OCI-LY1 (cell line): ENCODE measurements around the gene ELOA2.

ENCODE experiments used
- H2AFZ ChIP-seq: fragments of 200-600 bp; sonication (generic), shearing (Covaris generic); 2 replicates; pipeline ENCODE4 v1.6.0; 2014; ENCODE audit warnings: antibody characterized with exemption, mild to moderate bottlenecking, low read length
- H3F3A ChIP-seq: fragments of 200-600 bp; sonication (generic), shearing (Covaris generic); 2 replicates; pipeline ENCODE4 v1.6.0; 2014; ENCODE audit warnings: mild to moderate bottlenecking, antibody characterized with exemption, low read length, moderate library complexity; ENCODE audit not compliant: insufficient read depth
- H3K27ac ChIP-seq: fragments of 200-600 bp; sonication (generic); 2 replicates; pipeline ENCODE4 v1.5.1; 2014; ENCODE audit warnings: low read length, mixed run types, mild to moderate bottlenecking, low read depth; ENCODE audit not compliant: poor library complexity, severe bottlenecking
- H3K27me3 ChIP-seq: fragments of 200-600 bp; sonication (generic); 2 replicates; pipeline ENCODE4 v1.6.0; 2014; ENCODE audit warnings: antibody characterized with exemption, mild to moderate bottlenecking, low read length, moderate library complexity; ENCODE audit not compliant: insufficient read depth
- H3K36me3 ChIP-seq: fragments of 200-600 bp; sonication (generic); 2 replicates; pipeline ENCODE4 v1.6.1; 2014; ENCODE audit warnings: mild to moderate bottlenecking, antibody characterized with exemption, low read length, moderate library complexity, mixed read lengths; ENCODE audit not compliant: insufficient read depth
- H3K4me1 ChIP-seq: fragments of 200-600 bp; sonication (generic); 2 replicates; pipeline ENCODE4 v1.5.1; 2014; ENCODE audit warnings: mild to moderate bottlenecking, low read length, moderate library complexity; ENCODE audit not compliant: insufficient read depth, severe bottlenecking
- H3K4me2 ChIP-seq: fragments of 200-600 bp; sonication (generic), shearing (Covaris generic); 2 replicates; pipeline ENCODE4 v1.6.1; 2014; ENCODE audit warnings: low read length
- H3K4me3 ChIP-seq: fragments of 200-600 bp; sonication (generic); 2 replicates; pipeline ENCODE4 v1.5.1; 2014; ENCODE audit warnings: low read length, low read depth, mild to moderate bottlenecking, mixed read lengths; ENCODE audit not compliant: poor library complexity, severe bottlenecking
- H3K79me2 ChIP-seq: fragments of 200-600 bp; shearing (Covaris generic); 2 replicates; pipeline ENCODE4 v1.6.1; 2016; ENCODE audit warnings: mixed run types, low read length, mixed read lengths; ENCODE audit not compliant: insufficient read depth
- H3K9ac ChIP-seq: fragments of 200-600 bp; sonication (generic), shearing (Covaris generic); 2 replicates; pipeline ENCODE4 v1.6.1; 2014; ENCODE audit warnings: mild to moderate bottlenecking, low read length, mixed read lengths
- H3K9me2 ChIP-seq: fragments of 200-600 bp; sonication (generic), shearing (Covaris generic); 2 replicates; pipeline ENCODE4 v1.6.1; 2014; ENCODE audit warnings: low read depth, mild to moderate bottlenecking, low read length, mixed read lengths
- H3K9me3 ChIP-seq: fragments of 200-600 bp; shearing (Covaris generic); 2 replicates; pipeline ENCODE4 v1.6.1; 2014; ENCODE audit warnings: low read length, mixed read lengths
- H4K20me1 ChIP-seq: fragments of 200-600 bp; sonication (generic), shearing (Covaris generic); 2 replicates; pipeline ENCODE4 v1.6.0; 2016; ENCODE audit warnings: mild to moderate bottlenecking, low read length; ENCODE audit not compliant: insufficient read depth
- EZH2 ChIP-seq: fragments of 200-600 bp; sonication (generic), shearing (Covaris generic); IDR thresholded peaks from 2 replicates; pipeline ENCODE4 v1.8.0; 2017; ENCODE audit warnings: borderline replicate concordance, mixed run types, mild to moderate bottlenecking, antibody characterized with exemption, low read length, moderate library complexity, mixed read lengths
- TF ChIP-seq, protein P1 (sequence below): fragments of 200-600 bp; sonication (generic), shearing (Covaris generic); IDR thresholded peaks from 2 replicates; pipeline ENCODE4 v1.5.1; 2017; ENCODE audit warnings: mild to moderate bottlenecking, antibody characterized with exemption, low read length, moderate library complexity, mixed read lengths

The ELOA2 gene

GRCh38 chr18:47062471-47062870, 27.1 kb upstream of the ELOA2 start:
- no peak overlapping the region for H3K27ac ChIP-seq
- H3K4me1 ChIP-seq = no peaks in the 10 kb centered on the region
- H3K9ac ChIP-seq = no peak overlapping the region
- H3F3A ChIP-seq = no peaks in the 10 kb centered on the region
- no peak overlapping the region for H3K4me2 ChIP-seq
- H4K20me1 ChIP-seq = no peaks in the 10 kb centered on the region
- no peaks in the 10 kb centered on the region for H3K9me3 ChIP-seq
- H3K79me2 ChIP-seq = no peaks in the 10 kb centered on the region
- no peaks in the 10 kb centered on the region for H3K9me2 ChIP-seq
- H2AFZ ChIP-seq = no peak overlapping the region
- H3K4me3 ChIP-seq = no peak overlapping the region
- no peaks in the 10 kb centered on the region for H3K27me3 ChIP-seq
- no peak for TF ChIP-seq EZH2
- TF ChIP-seq, protein P1, sequence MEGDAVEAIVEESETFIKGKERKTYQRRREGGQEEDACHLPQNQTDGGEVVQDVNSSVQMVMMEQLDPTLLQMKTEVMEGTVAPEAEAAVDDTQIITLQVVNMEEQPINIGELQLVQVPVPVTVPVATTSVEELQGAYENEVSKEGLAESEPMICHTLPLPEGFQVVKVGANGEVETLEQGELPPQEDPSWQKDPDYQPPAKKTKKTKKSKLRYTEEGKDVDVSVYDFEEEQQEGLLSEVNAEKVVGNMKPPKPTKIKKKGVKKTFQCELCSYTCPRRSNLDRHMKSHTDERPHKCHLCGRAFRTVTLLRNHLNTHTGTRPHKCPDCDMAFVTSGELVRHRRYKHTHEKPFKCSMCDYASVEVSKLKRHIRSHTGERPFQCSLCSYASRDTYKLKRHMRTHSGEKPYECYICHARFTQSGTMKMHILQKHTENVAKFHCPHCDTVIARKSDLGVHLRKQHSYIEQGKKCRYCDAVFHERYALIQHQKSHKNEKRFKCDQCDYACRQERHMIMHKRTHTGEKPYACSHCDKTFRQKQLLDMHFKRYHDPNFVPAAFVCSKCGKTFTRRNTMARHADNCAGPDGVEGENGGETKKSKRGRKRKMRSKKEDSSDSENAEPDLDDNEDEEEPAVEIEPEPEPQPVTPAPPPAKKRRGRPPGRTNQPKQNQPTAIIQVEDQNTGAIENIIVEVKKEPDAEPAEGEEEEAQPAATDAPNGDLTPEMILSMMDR = no peak
- peaks cover 13% of the 10 kb centered on the region for H3K36me3 ChIP-seq

DNA sequence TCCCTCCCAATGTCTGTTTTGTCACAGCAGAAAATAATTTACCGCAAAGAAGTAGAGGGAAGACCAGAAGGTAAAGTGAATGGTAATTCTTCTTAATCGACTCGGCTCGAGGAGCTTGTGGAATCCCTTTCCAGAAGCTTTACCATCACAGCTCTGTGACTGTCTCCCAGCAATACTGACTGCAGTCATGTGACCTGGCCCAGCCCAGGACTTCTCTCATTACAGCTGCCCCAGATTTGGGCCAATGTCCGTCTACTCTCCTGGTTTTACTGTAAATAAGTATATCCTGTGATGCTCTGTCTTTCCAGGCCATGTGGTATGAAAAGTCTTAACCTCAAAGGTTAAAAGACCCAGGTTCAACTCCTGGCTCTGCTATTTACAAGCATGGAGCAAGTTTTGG, 18.9 kb upstream of the ELOA2 start:
- no peak overlapping the region for H2AFZ ChIP-seq
- TF ChIP-seq, protein P1 = no peak
- no peak for TF ChIP-seq EZH2
- H3K4me1 ChIP-seq = no peaks in the 10 kb centered on the region
- H3K27ac ChIP-seq = no peak overlapping the region
- H3F3A ChIP-seq = no peaks in the 10 kb centered on the region
- no peaks in the 10 kb centered on the region for H3K9me3 ChIP-seq
- H3K36me3 ChIP-seq = peaks cover 9% of the 10 kb centered on the region
- H3K4me2 ChIP-seq = no peak overlapping the region
- H3K9me2 ChIP-seq = no peaks in the 10 kb centered on the region
- H3K79me2 ChIP-seq = no peaks in the 10 kb centered on the region
- H4K20me1 ChIP-seq = no peaks in the 10 kb centered on the region
- H3K27me3 ChIP-seq = no peaks in the 10 kb centered on the region
- no peak overlapping the region for H3K9ac ChIP-seq
- H3K4me3 ChIP-seq = no peak overlapping the region

- Histone ChIP-seq H3K4me2 (no peak overlapping the region), H3K9me3 (no peaks in the 10 kb centered on the region), H3K36me3 (no peaks in the 10 kb centered on the region), H2AFZ (no peak overlapping the region), H3K4me3 (no peak overlapping the region), H4K20me1 (no peaks in the 10 kb centered on the region), H3K27me3 (no peaks in the 10 kb centered on the region), H3K27ac (no peak overlapping the region), H3K9ac (no peak overlapping the region), H3F3A (no peaks in the 10 kb centered on the region; the same call in 1 of the 2 replicates), H3K9me2 (no peaks in the 10 kb centered on the region), H3K79me2 (no peaks in the 10 kb centered on the region), H3K4me1 (no peaks in the 10 kb centered on the region)
- TF ChIP-seq, protein P1 = peak; percentile 78
- no peak for TF ChIP-seq EZH2
These were observed 15.0 kb upstream of the ELOA2 start for GRCh38 chr18:47050468-47050867.
